NCI-H524 (cell line): ENCODE results near the gene GAA.

Experiments used
- DNase-seq, 2 experiments: peaks; one replicate each; lab custom pipeline; 2025; lab: John Stamatoyannopoulos, UW

GAA gene

DNA sequence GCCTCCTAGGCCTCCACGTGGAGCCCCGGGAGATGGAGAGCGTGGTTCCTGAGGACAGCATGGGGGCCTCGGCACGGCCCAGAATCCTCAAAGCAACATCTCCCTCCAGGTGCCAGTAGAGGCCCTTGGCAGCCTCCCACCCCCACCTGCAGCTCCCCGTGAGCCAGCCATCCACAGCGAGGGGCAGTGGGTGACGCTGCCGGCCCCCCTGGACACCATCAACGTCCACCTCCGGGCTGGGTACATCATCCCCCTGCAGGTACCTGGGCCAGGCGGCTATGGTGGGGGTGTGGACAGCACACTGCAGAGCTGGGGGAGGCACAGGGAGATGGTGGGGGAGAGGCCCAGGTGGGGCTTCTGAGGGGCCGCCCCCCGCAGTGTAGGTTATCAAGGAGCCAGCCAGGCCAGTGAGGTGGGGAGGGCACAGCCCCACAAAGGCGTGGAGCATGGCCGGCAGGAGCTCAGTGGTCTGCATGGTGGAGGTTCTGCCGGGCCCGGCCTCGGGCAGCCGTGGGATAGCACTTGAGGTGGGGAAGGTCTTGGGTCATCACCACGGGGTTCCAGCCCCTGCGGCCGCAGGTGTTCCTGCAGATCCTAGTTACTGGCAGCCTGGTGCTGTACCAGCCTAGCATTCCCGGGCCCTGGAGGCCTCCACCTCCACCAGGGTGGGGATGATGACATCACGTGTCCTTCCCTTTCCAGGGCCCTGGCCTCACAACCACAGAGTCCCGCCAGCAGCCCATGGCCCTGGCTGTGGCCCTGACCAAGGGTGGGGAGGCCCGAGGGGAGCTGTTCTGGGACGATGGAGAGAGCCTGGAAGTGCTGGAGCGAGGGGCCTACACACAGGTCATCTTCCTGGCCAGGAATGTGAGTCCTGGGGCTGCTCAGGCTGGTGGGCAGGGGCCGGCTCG lies 16.4 kb downstream of the GAA start:
- no peak for DNase-seq

DNA sequence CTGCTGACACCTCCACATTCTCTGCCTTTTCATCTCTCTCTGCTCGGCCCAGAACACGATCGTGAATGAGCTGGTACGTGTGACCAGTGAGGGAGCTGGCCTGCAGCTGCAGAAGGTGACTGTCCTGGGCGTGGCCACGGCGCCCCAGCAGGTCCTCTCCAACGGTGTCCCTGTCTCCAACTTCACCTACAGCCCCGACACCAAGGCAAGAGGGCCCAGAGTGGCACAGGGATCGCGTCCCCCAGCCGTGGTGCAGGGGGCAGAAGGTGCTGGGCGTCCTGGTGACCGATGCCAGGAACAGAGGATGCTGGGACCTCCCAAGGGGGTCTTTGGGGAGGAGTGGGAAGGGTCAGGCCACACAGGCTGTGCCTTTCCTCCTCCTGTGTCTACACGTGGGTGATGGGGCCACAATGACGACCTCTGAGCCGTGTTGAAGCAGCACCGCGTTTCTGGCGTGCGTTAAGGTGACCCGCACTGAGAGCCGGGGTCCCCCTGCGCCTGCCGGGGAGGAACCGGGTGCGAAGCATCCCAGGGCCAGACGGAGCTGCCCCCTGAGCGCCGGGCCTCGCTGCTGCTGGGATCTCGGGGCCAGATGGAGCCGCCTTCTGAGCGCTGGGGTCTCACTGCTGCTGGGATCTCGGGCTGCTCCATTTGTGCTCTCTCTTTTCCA lies 17.4 kb downstream of the GAA start:
- no peak for DNase-seq

- peak; percentile 56 to 76 for DNase-seq
Observed at GRCh38 chr17:80119271-80119791, 17.9 kb downstream of the GAA start.

DNA sequence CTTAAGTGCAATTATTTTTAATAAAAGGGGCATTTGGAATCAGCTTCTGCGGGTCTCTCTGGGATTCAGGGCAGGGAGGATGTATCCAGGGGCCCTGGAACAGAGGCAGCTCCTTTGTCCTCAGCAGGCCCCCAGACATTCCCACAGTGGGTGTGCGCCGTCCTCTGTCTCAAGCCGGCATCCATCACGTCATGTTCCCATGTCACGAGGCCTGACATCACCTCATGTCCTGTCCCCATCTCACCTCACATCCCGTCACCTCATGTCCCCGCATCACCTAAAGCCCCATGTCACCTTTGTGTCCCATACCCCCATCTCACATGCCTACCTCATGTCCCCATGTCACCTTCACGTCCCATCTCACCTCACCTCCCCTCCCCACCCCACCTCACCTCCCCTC lies 18.5 kb downstream of the GAA start:
- DNase-seq, result no peak

DNA sequence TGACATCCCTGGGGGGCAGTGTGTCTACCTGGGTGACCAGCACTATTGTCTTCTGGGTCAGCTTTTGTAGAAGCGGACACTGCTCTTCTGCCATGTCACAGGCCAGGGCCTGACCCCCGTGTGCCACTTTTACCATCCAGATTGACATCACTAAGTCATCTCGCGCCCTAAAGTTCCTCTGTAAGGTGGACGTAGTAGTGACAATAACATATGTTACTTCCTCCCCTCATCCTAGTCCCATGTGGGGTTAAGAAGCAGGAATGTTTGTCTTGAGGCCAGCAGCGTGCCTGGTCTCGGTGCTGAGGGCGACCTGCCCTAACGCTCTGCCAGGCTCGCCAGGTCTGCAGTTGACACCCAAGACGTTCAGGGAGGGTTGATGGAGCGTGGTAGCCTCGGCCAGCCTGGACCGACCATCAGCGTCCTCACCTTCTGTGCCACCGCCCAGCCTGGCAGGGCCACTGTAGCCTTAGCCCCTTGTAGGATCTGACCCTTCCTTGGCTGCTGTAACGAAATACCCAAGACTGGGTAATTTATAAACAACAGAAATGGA lies 20.7 kb downstream of the GAA start:
- no peak for DNase-seq

DNA sequence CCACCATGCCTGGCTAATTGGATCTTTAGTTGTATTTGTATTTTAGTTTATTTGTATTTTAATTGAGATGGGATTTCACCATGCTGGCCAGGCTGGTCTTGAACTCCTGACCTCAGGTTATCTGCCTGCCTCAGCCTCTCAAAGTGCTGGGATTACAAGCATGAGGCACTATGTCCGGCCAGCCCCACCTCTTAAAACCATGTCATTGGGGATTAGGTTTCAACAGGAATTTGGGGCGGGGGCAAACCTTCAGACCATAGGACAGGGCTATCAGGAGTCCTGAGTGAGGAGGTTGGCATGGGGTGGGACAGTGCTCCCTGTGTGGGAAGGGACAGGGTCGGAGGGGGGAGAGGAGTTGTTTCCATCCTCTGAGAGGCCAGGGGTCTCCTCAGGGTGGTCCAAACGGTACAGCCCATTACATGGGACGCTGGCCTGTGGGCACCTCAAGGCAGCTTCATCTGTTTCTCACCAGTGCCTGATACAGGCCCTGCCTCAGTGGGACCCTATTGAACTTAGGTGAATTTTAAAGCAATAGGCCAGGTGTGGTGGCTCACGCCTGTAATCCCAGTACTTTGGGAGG lies 21.6 kb downstream of the GAA start:
- no peak for DNase-seq

DNA sequence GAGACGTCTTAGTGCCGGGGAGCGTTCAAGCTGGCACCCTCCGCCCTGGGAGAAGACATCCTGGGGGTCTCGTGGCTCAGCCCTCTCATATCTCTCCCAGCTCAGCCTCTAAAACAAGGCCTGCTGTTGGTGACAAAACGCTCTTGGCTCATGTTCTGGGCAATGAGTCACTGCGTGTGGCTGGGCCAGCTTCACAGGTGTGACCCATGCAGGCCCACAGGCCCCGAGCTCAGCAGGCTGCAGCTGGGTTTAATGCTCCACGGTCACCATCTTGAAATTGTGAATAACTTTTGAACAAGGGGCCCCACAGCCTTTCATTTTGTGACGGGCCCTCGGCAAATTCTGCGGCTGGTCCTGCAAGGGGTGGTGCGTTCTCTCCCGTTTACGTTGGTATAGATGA lies 22.4 kb downstream of the GAA start:
- DNase-seq, result no peak

DNA sequence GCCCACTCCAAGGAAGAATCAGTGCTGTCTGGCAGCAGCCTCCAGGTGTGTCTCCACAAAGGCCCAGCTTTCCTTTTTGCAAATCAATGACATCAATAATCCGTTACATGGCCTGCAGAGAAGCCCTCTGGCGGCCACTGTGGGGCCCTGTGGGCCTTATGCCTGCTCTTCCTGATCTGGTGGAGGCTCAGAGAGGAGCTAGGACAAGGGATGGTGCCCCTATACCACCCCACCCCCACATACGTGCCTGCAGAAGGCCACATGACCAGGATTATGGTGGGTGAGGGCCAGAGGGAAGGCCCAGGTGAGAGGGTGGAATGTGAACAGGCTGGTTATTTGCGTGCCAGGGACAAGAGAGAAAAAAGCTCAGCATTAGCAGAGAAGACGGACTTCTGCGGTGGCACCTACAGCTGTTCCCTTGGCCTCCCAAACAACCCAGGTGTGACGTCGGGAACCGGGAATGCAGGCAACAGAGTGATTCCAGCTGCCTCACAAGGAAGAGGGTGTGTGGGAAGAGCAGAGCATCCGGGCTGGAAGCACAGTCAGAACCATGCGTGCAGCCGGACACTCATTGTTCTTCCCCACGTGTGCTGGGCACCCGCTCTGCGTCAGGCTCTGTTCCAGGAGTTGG lies 23.1 kb downstream of the GAA start:
- peak; percentile 44 to 74 for DNase-seq

DNA sequence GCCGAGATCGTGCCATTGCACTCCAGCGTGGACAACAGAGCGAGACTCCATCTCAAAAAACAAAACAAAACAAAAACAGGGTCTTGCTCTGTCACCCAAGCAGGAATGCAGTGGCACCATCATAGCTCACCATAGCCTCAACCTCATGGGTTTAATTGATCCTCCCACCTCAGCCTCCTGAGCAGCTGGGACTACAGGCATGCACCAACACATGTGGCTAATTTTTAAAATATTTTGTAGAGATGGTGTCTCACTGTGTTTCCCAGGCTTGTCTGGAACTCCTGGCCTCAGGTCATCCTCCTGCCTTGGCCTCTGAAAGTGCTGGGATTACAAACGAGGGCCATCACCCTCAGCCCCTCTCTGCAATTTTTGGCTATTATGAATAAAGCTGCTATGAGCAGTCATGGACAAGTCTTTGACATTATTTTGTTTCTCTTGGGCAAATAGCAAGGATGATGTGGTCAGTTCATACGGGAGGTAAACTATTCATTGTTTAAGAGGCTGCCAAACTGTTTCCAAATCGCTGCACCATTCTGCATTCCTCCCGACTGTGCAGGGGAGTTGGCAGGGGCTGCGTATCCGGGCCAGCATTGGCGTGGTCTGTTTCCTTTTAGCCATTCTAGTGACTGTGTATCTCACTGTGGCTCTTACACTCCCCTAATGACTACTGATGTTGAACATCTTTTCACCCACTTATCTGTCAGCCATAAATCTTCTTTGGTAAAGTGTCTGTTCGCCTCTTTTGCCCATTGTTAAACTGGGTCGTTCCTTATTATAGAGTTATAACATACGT lies 24.5 kb downstream of the GAA start:
- no peak for DNase-seq

DNA sequence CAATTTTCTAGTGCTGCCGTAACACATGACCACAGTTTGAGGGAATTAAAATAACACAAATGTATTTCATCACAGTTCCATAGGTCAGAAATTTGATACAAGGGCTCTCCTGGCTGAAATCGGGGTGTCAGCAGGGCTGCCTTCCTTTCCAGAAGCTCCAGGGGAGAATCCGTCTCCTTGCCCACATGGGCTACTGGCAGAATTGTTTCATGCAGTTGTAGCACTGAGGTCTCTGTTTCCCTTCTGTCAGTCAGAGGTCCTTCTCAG lies 25.0 kb downstream of the GAA start:
- DNase-seq, result no peak

DNA sequence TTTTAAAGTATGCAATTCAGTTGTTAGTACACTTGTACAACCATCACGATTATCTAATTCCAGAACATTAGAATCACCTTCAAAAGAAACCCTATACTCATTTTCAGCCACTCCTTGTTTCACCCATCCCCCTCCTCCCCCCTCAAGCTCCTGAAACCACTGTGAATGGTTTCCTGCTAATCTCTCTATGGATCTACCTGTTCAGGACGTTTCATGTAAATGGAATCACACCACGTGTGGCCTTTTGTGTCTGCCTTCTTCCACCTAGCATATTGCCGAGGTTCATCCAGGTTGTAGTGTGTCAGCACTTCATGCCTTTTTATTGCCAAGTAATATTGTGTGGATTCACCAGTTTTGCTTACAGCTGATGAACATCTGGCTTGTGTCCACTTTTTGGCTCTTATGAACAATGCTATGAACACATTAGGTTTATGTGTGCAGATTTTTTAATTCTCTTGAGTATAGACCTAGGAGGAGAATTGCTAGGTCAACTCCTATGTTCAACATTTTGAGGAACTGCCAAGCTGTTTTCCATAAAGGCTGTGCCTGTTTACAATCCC lies 27.7 kb downstream of the GAA start:
- no peak for DNase-seq

GRCh38 chr17:80130992-80131391 lies 29.6 kb downstream of the GAA start:
- DNase-seq, result no peak

DNA sequence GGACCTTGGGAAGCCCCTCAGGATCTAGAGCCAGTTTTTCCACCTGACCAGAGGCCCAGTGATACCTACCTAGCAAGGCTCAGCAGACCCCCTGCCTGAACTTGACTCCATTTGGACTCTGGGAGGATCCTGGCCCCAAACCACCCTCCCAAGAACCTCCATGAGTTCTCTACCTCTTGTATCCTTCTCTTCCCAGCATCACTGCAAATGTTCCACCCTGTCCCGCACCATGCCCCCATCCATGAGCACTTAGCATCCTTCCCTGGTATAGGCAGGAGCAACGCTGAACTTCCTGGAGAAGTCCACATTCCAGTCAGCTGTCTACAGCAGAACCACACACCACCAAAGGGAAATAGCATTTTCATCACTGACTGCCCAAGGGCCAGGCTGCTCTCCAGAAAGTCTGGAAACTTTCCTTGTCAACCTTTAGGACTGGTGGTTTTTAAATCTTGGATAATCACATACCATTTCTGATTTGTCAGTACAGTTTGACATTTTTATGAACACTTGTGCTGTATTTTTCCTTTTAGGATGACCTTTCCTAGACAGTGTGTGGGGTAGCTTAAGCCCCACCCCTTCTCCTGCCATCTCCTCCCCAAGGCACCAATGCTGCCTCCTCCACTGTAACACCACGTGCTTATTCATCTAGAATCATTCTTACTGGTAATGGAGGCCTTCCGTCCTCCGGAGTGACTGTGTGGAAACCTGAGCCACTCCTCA lies 31.7 kb downstream of the GAA start:
- no peak for DNase-seq

- DNase-seq, result no peak
Observed at GRCh38 chr17:80133626-80133970, 32.2 kb downstream of the GAA start.

- DNase-seq, result no peak
Observed at GRCh38 chr17:80137131-80137530, 35.8 kb downstream of the GAA start.

DNA sequence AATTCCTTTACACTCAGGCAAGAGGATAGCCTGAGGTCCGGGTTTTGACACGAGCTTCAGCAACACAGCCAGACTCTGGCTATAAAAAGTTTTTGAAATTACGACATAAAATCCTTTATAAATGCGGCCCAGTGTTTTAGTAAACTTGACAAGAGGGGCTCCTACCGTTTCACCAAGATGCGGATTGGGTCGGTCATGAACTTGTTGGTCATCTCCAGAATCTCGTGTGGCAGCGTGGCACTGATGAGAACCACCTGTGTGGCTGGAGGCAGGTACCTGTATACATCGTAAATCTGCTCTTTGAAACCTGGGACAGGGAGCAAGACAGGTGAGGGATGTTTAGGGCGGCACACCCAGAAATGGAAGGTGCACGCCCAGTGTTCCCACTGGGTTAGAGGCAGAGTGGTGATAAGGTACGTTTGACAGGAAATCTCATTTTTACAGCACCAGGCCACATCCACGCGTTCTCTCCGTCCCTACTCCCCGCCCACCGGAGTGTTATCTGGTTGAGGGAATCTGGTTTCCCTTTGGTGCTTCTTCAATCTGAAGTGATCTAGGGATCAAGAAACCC lies 37.6 kb downstream of the GAA start:
- no peak for DNase-seq

DNA sequence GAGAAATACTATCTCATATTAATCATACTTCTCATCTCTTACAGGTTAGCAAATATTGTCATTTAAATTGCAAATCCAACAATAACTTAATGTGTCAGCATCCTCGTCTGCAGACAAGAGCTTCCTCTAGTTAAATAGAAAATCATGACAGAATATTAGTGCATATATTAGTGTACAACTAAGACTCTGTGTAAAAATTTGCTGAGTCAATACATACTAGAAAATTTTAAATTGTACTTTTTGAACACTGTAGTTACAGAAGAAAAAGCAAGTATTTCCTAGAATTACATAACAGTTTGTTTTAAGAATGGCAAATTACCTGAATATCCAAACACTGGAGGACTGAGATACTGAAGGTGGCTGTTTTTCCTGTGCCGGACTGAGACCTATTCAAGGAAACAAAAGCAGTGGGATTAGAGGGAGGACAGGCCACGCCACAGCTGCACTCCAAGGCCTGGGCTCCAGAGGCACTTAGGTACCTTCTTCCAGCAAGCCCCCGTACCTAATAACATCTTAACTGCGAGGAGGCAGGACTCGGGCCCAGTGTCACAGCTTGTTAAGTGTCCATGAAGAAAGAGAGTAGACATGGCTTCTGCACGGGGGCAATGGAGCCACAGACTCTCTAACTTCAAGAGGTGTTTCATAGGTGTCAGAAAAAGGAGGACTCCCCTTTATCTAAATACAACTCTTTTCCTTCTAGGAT lies 40.2 kb downstream of the GAA start:
- no peak for DNase-seq

- DNase-seq, result no peak
Observed at GRCh38 chr17:80142929-80143328, 41.5 kb downstream of the GAA start.
